PC-3 (cell line): Measurements from ENCODE around the gene PSG2. TPM values are rescaled to one million over a fixed set of nuclear protein-coding genes. Genes with fewer than 3 reads are reported as not detected.
"Not testable (repeated sequence)": the region's sequence is repeated elsewhere in the genome, so short reads cannot be mapped to it uniquely, and the experiment has no call there.

Experiments
- ATAC-seq: fragments of 200-7000 bp; cut with Tn5 transposase; 2 replicates; pipeline ENCODE4 v1.9.1; 2020; ENCODE audit warnings: mild to moderate bottlenecking, moderate library complexity
- Bru-seq: library from RNA; stranded (reverse); fragments of 400-500 nt; gene quantifications from one replicate; lab custom pipeline; 2021; lab: Mats Ljungman, UMichigan
- BruChase-seq, 2 experiments: library from RNA; stranded (reverse); fragments of 400-500 nt; gene quantifications; one replicate each; lab custom pipeline; 2021; lab: Mats Ljungman, UMichigan
- BruUV-seq: library from RNA; stranded (reverse); fragments of 400-500 nt; replicated peaks from 2 replicates; lab custom pipeline; 2021; lab: Mats Ljungman, UMichigan
- CTCF ChIA-PET: fragments of 300-600 bp; sonication (Branson Sonifier 250); formaldehyde crosslinking; loops from one replicate; lab custom pipeline; 2022; ENCODE audit warnings: antibody characterized with exemption; lab: Charles Lee
- POLR2A ChIA-PET: fragments of 300-600 bp; sonication (Branson Sonifier 250); formaldehyde crosslinking; loops from one replicate; lab custom pipeline; 2022; ENCODE audit warnings: antibody characterized with exemption; ENCODE audit not compliant: unreplicated experiment; lab: Charles Lee
- DNase-seq: peaks from one replicate; pipeline ENCODE4 v3.0.0-alpha.2; 2015
- H2AFZ ChIP-seq: fragments of 300-600 bp; sonication (generic); 2 replicates; pipeline ENCODE4 v1.6.0; 2016; ENCODE audit warnings: antibody characterized with exemption, low read length
- H3F3A ChIP-seq: fragments of 300-600 bp; sonication (generic); one replicate; pipeline ENCODE4 v1.6.0; 2017; ENCODE audit warnings: antibody characterized with exemption, low read length, control low read depth, mild to moderate bottlenecking; ENCODE audit not compliant: unreplicated experiment
- H3K27ac ChIP-seq: fragments of 300-600 bp; sonication (generic); 2 replicates; pipeline ENCODE4 v1.5.1; 2016; ENCODE audit warnings: mild to moderate bottlenecking, low read length
- H3K27me3 ChIP-seq: fragments of 300-600 bp; sonication (generic); 2 replicates; pipeline ENCODE4 v1.6.1; 2016; ENCODE audit warnings: low read length, mixed read lengths
- H3K36me3 ChIP-seq: fragments of 300-600 bp; sonication (generic); 2 replicates; pipeline ENCODE4 v1.6.1; 2016; ENCODE audit warnings: low read depth, mixed run types, low read length, mixed read lengths
- H3K4me1 ChIP-seq: fragments of 300-600 bp; sonication (generic); 2 replicates; pipeline ENCODE4 v1.5.1; 2016; ENCODE audit warnings: low read length; ENCODE audit not compliant: insufficient read depth
- H3K4me2 ChIP-seq: fragments of 300-600 bp; sonication (generic); 2 replicates; pipeline ENCODE4 v1.6.0; 2016; ENCODE audit warnings: low read length
- H3K4me3 ChIP-seq: fragments of 300-600 bp; sonication (generic); 2 replicates; pipeline ENCODE4 v1.5.1; 2016; ENCODE audit warnings: mild to moderate bottlenecking, low read length, mixed read lengths
- H3K79me2 ChIP-seq: fragments of 300-600 bp; sonication (generic); 2 replicates; pipeline ENCODE4 v1.6.1; 2017; ENCODE audit warnings: low read length, mixed read lengths
- H3K9ac ChIP-seq: fragments of 300-600 bp; sonication (generic); 2 replicates; pipeline ENCODE4 v1.6.0; 2016; ENCODE audit warnings: mild to moderate bottlenecking, low read length
- H3K9me2 ChIP-seq: fragments of 300-600 bp; sonication (generic); replicated peaks from 2 replicates; pipeline ENCODE4 v1.6.1; 2016; ENCODE audit warnings: mixed run types, low read length, mixed read lengths
- H3K9me3 ChIP-seq: fragments of 300-600 bp; sonication (generic); 2 replicates; pipeline ENCODE4 v1.6.1; 2016; ENCODE audit warnings: low read length, mixed read lengths
- H4K20me1 ChIP-seq: fragments of 300-600 bp; sonication (generic); 2 replicates; pipeline ENCODE4 v1.6.1; 2016; ENCODE audit warnings: low read length, mixed read lengths
- intact Hi-C: fragments of 100-400 bp; cut with micrococcal nuclease; formaldehyde crosslinking; loops from 2 replicates; pipeline ENCODE4 v1.9.0; 2023
- long read RNA-seq: library from polyadenylated mRNA; unstranded; transcript quantifications from one replicate; pipeline ENCODE4 v2.0.0, GENCODE V29; 2021; ENCODE audit not compliant: unreplicated experiment
- total RNA-seq: library from RNA; depleted of rRNA; stranded (reverse); fragments of >200 nt; gene quantifications from 2 replicates; pipeline ENCODE4 v1.2.3, GENCODE V29; 2014; rRNA removed

PSG2 gene
- not detected in 2 replicates for total RNA-seq
- Bru-seq, nascent RNA = percentile 5 among the genes with signal in this experiment
- not detected for BruChase-seq, experiment 1, labeled RNA remaining after a 6-hour chase
- not detected for BruChase-seq, experiment 2, labeled RNA remaining after a 2-hour chase
- long read RNA-seq = 0 reads

DNA sequence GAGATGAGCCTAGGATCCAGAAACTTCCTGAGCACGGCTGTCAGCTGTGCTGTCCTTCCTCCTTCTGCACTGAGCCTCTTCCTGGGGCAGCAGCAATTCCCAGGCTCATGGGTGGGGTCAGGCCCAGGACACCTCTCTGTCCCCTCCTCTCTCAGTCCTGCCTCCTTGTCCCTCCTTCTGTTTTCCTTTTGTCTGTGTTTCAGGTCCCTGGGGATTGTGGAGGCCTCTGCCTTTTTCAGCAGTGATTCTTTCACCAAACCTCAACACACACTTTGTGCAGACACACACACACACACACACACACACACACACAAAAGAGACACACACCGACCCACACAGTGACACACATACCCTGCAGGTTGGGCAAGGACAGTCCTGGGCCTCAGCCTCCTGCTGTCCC is at the start of gene PSG2:
PSG2 (minus strand) TSS at position 101 of the 400 bp plus-strand sequence. CDS start 132 bp downstream, outside the sequence.
- DNase-seq, H3K4me3 ChIP-seq, H3K36me3 ChIP-seq, H3K9ac ChIP-seq, CTCF ChIA-PET, ATAC-seq, H3K27ac ChIP-seq, H3K79me2 ChIP-seq, H3K9me3 ChIP-seq, H3K4me1 ChIP-seq, H3K9me2 ChIP-seq, H3F3A ChIP-seq, intact Hi-C loops, BruUV-seq, H4K20me1 ChIP-seq, H3K27me3 ChIP-seq, H3K4me2 ChIP-seq, POLR2A ChIA-PET, H2AFZ ChIP-seq: not testable (repeated sequence)

DNA sequence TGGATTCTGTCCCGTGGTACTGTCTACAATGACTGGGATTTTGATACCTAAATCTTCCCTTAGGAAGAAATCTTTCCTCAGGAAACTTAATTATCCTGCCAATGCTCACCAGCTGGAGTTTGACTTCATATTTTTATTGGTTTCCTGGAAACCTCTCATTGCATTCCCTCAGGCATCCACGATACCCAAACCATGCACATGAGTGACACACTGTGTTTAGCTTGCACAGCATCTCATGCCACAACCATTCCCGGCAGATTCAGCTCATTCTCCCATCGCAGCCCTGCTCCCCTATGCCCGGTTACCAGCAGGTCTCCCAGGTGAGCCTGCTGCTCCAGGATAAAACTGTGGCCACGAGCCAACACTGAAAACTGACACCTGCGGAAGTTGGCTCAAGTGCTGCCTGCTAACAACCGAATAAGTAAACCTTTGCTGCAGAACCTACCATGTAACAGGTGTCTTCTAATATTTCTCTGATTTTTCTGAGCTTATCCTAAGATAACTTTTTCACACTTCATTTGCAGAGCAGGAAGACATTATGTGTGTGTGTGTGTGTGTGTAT is 48.9 kb upstream of the PSG2 start:
- H3K27me3 ChIP-seq, H3K36me3 ChIP-seq, H3K4me3 ChIP-seq, H3K27ac ChIP-seq, H3K79me2 ChIP-seq, intact Hi-C loops, CTCF ChIA-PET, H3K9me2 ChIP-seq, H3K4me2 ChIP-seq, H3K9me3 ChIP-seq, H2AFZ ChIP-seq, BruUV-seq, H3F3A ChIP-seq, H3K9ac ChIP-seq, POLR2A ChIA-PET, H4K20me1 ChIP-seq: not testable (repeated sequence)
- peaks cover 26% of the 10 kb centered on the region for H3K4me1 ChIP-seq
- ATAC-seq (peak; percentile 47), DNase-seq (peak; percentile 70)

DNA sequence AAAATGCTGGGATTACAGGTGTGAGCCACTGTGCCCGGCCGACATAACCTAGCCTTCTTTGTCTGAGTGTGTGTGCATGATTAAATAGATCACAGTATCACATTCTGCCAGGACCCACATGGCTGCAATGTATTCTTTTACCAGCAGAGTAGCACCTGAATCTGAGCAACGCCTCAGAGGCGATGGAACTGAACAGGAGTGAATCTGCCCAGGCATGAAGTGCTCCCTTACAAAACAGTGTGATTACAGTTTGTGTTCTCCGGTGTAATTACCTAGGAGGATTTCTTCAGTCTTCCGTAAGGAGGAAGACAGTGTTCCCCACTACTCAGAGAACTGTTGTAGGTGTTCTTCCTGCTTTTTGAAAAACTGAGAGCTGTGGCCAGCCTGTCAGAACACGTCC is 46.7 kb upstream of the PSG2 start:
- intact Hi-C loops, H3K4me3 ChIP-seq, H3K27me3 ChIP-seq, H3K4me2 ChIP-seq, H3K27ac ChIP-seq, H3K36me3 ChIP-seq, H3K9ac ChIP-seq, H3K9me2 ChIP-seq, ATAC-seq, H3F3A ChIP-seq, H3K79me2 ChIP-seq, CTCF ChIA-PET, POLR2A ChIA-PET, H3K9me3 ChIP-seq, H2AFZ ChIP-seq, BruUV-seq, H4K20me1 ChIP-seq, DNase-seq: not testable (repeated sequence)
- peaks cover 26% of the 10 kb centered on the region for H3K4me1 ChIP-seq

DNA sequence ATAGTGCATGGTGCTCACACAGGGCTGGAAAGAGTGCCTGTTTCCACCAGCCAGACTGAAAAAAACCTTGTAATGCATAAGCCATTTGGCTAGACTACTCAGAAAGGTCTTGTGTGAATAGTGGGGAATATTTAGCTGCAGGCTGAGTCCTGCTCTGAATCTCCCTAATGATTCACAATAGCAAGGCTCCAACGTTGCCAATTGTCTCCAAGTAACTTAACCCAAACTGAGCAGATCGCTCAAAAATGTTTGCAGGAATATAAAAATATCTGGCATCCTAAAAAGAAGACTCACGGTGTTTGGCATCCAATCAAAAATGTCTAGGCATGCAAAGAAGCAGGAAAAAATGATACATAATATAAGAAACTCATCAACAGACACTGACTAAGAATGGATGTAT is 44.8 kb upstream of the PSG2 start:
- CTCF ChIA-PET, H3K9ac ChIP-seq, H3K9me3 ChIP-seq, H3F3A ChIP-seq, H3K27me3 ChIP-seq, intact Hi-C loops, BruUV-seq, POLR2A ChIA-PET, H4K20me1 ChIP-seq, H3K36me3 ChIP-seq, H3K79me2 ChIP-seq, H3K9me2 ChIP-seq: not testable (repeated sequence)
- Histone ChIP-seq H3K4me3 (peak overlapping the region; percentile 36; the same call in 1 of the 2 replicates), H3K4me2 (peak overlapping the region; percentile 70), H2AFZ (peak overlapping the region; percentile 30; the same call in 1 of the 2 replicates), H3K4me1 (peaks cover 26% of the 10 kb centered on the region), H3K27ac (peak overlapping the region; percentile 77)
- ATAC-seq (peak; percentile 93), DNase-seq (peak; percentile 91)
